ENCODE results near the gene SPOCK1.

The SPOCK1 gene

GRCh38 chr5:137136991-137137632, 362.0 kb downstream of the SPOCK1 start:
- no peak for TF ChIP-seq POLR2AphosphoS5 (IDR thresholded peaks at IDR 0.05; ENCODE audit: low read depth, low read length)

GRCh38 chr5:137134920-137135532, 364.1 kb downstream of the SPOCK1 start:
- TF ChIP-seq REST (IDR thresholded peaks at IDR 0.05; ENCODE audit: insufficient read depth in 1 of 2, low read depth in 2 of 2, low read length in 2 of 2), result no peak
- no peak for TF ChIP-seq SIN3A (IDR thresholded peaks at IDR 0.05; ENCODE audit: borderline replicate concordance, insufficient read depth, low read length)
- TF ChIP-seq FOXP2 (optimal IDR thresholded peaks at IDR 0.05; ENCODE audit: borderline replicate concordance, extremely low read depth, extremely low read length, insufficient read depth), result no peak
- no peak for TF ChIP-seq POLR2AphosphoS5 (IDR thresholded peaks at IDR 0.05; ENCODE audit: low read depth, low read length)
- no peak for TF ChIP-seq TAF1 (IDR thresholded peaks at IDR 0.05; ENCODE audit: borderline replicate concordance, insufficient read depth, low read length)

- TF ChIP-seq FOXP2 (optimal IDR thresholded peaks at IDR 0.05; ENCODE audit: borderline replicate concordance, extremely low read depth, extremely low read length, insufficient read depth), result no peak
- TF ChIP-seq POLR2AphosphoS5 (IDR thresholded peaks at IDR 0.05; ENCODE audit: low read depth, low read length), result no peak
- TF ChIP-seq REST (IDR thresholded peaks at IDR 0.05; ENCODE audit: insufficient read depth in 1 of 2, low read depth in 2 of 2, low read length in 2 of 2), result no peak
- no peak for TF ChIP-seq TAF1 (IDR thresholded peaks at IDR 0.05; ENCODE audit: borderline replicate concordance, insufficient read depth, low read length)
- no peak for TF ChIP-seq SIN3A (IDR thresholded peaks at IDR 0.05; ENCODE audit: borderline replicate concordance, insufficient read depth, low read length)
Measured at GRCh38 chr5:137129886-137130680, 369.0 kb downstream of the SPOCK1 start.

GRCh38 chr5:137128012-137128411, 371.1 kb downstream of the SPOCK1 start:
- no peak for TF ChIP-seq POLR2AphosphoS5 (IDR thresholded peaks at IDR 0.05; ENCODE audit: low read depth, low read length)

- TF ChIP-seq REST (IDR thresholded peaks at IDR 0.05; ENCODE audit: insufficient read depth in 1 of 2, low read depth in 2 of 2, low read length in 2 of 2) (no peak), FOXP2 (optimal IDR thresholded peaks at IDR 0.05; ENCODE audit: borderline replicate concordance, extremely low read depth, extremely low read length, insufficient read depth) (no peak), POLR2AphosphoS5 (IDR thresholded peaks at IDR 0.05; ENCODE audit: low read depth, low read length) (no peak), TAF1 (IDR thresholded peaks at IDR 0.05; ENCODE audit: borderline replicate concordance, insufficient read depth, low read length) (no peak), SIN3A (IDR thresholded peaks at IDR 0.05; ENCODE audit: borderline replicate concordance, insufficient read depth, low read length) (no peak)
Measured at GRCh38 chr5:137126829-137127228, 372.3 kb downstream of the SPOCK1 start.

GRCh38 chr5:137122558-137122957, 376.6 kb downstream of the SPOCK1 start:
- TF ChIP-seq POLR2AphosphoS5 (IDR thresholded peaks at IDR 0.05; ENCODE audit: low read depth, low read length), result no peak
- no peak for TF ChIP-seq FOXP2 (optimal IDR thresholded peaks at IDR 0.05; ENCODE audit: borderline replicate concordance, extremely low read depth, extremely low read length, insufficient read depth)
- no peak for TF ChIP-seq SIN3A (IDR thresholded peaks at IDR 0.05; ENCODE audit: borderline replicate concordance, insufficient read depth, low read length)
- TF ChIP-seq TAF1 (IDR thresholded peaks at IDR 0.05; ENCODE audit: borderline replicate concordance, insufficient read depth, low read length), result no peak
- TF ChIP-seq REST (IDR thresholded peaks at IDR 0.05; ENCODE audit: insufficient read depth in 1 of 2, low read depth in 2 of 2, low read length in 2 of 2), result no peak
